OCI-LY3 (cell line): Measurements from ENCODE around the gene TMEM234.

ENCODE experiments used
- H2AFZ ChIP-seq: fragments of 200-600, 300-600 bp; shearing (Covaris generic); 2 replicates; pipeline ENCODE4 v1.6.0; 2014; ENCODE audit warnings: antibody characterized with exemption, low read depth, low read length
- H3K27ac ChIP-seq: fragments of 200-600, 300-600 bp; sonication (generic); 2 replicates; pipeline ENCODE4 v1.5.1; 2014; ENCODE audit warnings: mild to moderate bottlenecking, low read length, moderate library complexity, mixed read lengths
- H3K27me3 ChIP-seq: fragments of 200-600, 300-600 bp; sonication (generic); 2 replicates; pipeline ENCODE4 v1.6.1; 2014; ENCODE audit warnings: low read depth, low read length, mixed read lengths
- H3K36me3 ChIP-seq: fragments of 200-600, 300-600 bp; sonication (generic); replicated peaks from 2 replicates; pipeline ENCODE3; 2014; ENCODE audit warnings: low read depth, low read length, mixed read lengths
- H3K4me1 ChIP-seq: fragments of 300-600, 200-600 bp; sonication (generic); 2 replicates; pipeline ENCODE4 v1.6.1; 2014; ENCODE audit warnings: low read length, mixed read lengths
- H3K4me2 ChIP-seq: fragments of 200-600, 300-600 bp; sonication (generic); 2 replicates; pipeline ENCODE4 v1.6.1; 2014; ENCODE audit warnings: low read length, mixed read lengths
- H3K4me3 ChIP-seq: fragments of 300-600, 200-600 bp; sonication (generic); 2 replicates; pipeline ENCODE4 v1.5.1; 2014; ENCODE audit warnings: antibody characterized with exemption, mild to moderate bottlenecking, low read length, moderate library complexity
- H3K79me2 ChIP-seq: fragments of 300-600, 200-600 bp; shearing (Covaris generic); 2 replicates; pipeline ENCODE4 v1.6.1; 2014; ENCODE audit warnings: mild to moderate bottlenecking, low read length, mixed read lengths
- H3K9ac ChIP-seq: fragments of 300-600, 200-600 bp; shearing (Covaris generic); 2 replicates; pipeline ENCODE4 v1.6.0; 2014; ENCODE audit warnings: mild to moderate bottlenecking, low read length, moderate library complexity
- H3K9me3 ChIP-seq: fragments of 200-600, 300-600 bp; shearing (Covaris generic); 2 replicates; pipeline ENCODE4 v1.6.1; 2014; ENCODE audit warnings: low read length, mixed read lengths; ENCODE audit not compliant: insufficient read depth
- H4K20me1 ChIP-seq: fragments of 200-600, 300-600 bp; sonication (generic); 2 replicates; pipeline ENCODE4 v1.6.1; 2016; ENCODE audit warnings: low read length, mixed read lengths; ENCODE audit not compliant: insufficient read depth
- EZH2phosphoT487 ChIP-seq: fragments of 200-600 bp; shearing (Covaris generic); IDR thresholded peaks from 2 replicates; pipeline ENCODE4 v1.6.1; 2018; ENCODE audit warnings: antibody characterized with exemption, mixed run types, low read depth
- TF ChIP-seq, protein P1 (sequence below): fragments of 200-600, 300-600 bp; sonication (generic); IDR thresholded peaks from 2 replicates; pipeline ENCODE4 v1.5.1; 2014; ENCODE audit warnings: antibody characterized with exemption, low read length, low read depth

TMEM234 gene

GRCh38 chr1:32170991-32171390, 51.2 kb downstream of the TMEM234 start:
- no peak overlapping the region for H3K27ac ChIP-seq
- H3K4me1 ChIP-seq = peaks cover 28% of the 10 kb centered on the region
- TF ChIP-seq, protein P1, sequence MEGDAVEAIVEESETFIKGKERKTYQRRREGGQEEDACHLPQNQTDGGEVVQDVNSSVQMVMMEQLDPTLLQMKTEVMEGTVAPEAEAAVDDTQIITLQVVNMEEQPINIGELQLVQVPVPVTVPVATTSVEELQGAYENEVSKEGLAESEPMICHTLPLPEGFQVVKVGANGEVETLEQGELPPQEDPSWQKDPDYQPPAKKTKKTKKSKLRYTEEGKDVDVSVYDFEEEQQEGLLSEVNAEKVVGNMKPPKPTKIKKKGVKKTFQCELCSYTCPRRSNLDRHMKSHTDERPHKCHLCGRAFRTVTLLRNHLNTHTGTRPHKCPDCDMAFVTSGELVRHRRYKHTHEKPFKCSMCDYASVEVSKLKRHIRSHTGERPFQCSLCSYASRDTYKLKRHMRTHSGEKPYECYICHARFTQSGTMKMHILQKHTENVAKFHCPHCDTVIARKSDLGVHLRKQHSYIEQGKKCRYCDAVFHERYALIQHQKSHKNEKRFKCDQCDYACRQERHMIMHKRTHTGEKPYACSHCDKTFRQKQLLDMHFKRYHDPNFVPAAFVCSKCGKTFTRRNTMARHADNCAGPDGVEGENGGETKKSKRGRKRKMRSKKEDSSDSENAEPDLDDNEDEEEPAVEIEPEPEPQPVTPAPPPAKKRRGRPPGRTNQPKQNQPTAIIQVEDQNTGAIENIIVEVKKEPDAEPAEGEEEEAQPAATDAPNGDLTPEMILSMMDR = no peak
- TF ChIP-seq EZH2phosphoT487 = no peak
- H3K27me3 ChIP-seq = no peaks in the 10 kb centered on the region
- no peak overlapping the region for H3K4me2 ChIP-seq
- H3K9ac ChIP-seq = no peak overlapping the region
- no peak overlapping the region for H3K4me3 ChIP-seq
- no peaks in the 10 kb centered on the region for H4K20me1 ChIP-seq
- H3K9me3 ChIP-seq = no peaks in the 10 kb centered on the region
- H3K79me2 ChIP-seq = no peaks in the 10 kb centered on the region; the same call in 1 of the 2 replicates
- peaks cover 34% of the 10 kb centered on the region for H3K36me3 ChIP-seq
- no peak overlapping the region for H2AFZ ChIP-seq
